ENCODE measurements around the gene BICDL2.

- TF ChIP-seq POLR2A (IDR thresholded peaks at IDR 0.05; ENCODE audit: low read length) (no peak), GATA1 (IDR thresholded peaks at IDR 0.05; ENCODE audit: low read depth, low read length) (no peak)
Measured at GRCh38 chr16:3065069-3065741, 28.5 kb upstream of the BICDL2 start, which contains the start of gene IL32.
